Esophagus squamous epithelium (tissue), 4 donors: ENCODE results near the gene IL17RD.

Experiments
- CTCF ChIP-seq, 6 experiments: fragments of 450-650 bp in 4 of 6; fragments of 200-600 bp in 2 of 6; sonication (generic) in 2 of 6; IDR thresholded peaks; one replicate each; pipeline ENCODE4 v1.5.1; 2016 to 2019; ENCODE audit warnings: antibody characterized with exemption in 6 of 6, mild to moderate bottlenecking in 4 of 6, moderate library complexity in 4 of 6
- POLR2A ChIP-seq, 4 donors: fragments of 450-650 bp; IDR thresholded peaks; one replicate each; pipeline ENCODE4 v1.6.1; 2017; ENCODE audit warnings: antibody characterized with exemption in 4 of 4, mild to moderate bottlenecking in 4 of 4, moderate library complexity in 3 of 4

GRCh38 chr3:57141719-57142410, 23.3 kb downstream of the IL17RD start:
- TF ChIP-seq CTCF (IDR thresholded peaks at IDR 0.05): no peak
- TF ChIP-seq POLR2A (IDR thresholded peaks at IDR 0.05): no peak
